ENCODE data around the gene DESI2.

GRCh38 chr1:244651956-244652622, 837 bp upstream of the DESI2 start:
- no peak for TF ChIP-seq CTCF (IDR thresholded peaks at IDR 0.05)
- no peak for TF ChIP-seq POLR2AphosphoS5 (IDR thresholded peaks at IDR 0.05)
- TF ChIP-seq POLR2A (IDR thresholded peaks at IDR 0.05), result no peak
- no peak for TF ChIP-seq EP300 (IDR thresholded peaks at IDR 0.05)

Data from suprapubic skin (tissue), 4 donors.